Measurements from ENCODE around the gene EPS8L3.

DNA sequence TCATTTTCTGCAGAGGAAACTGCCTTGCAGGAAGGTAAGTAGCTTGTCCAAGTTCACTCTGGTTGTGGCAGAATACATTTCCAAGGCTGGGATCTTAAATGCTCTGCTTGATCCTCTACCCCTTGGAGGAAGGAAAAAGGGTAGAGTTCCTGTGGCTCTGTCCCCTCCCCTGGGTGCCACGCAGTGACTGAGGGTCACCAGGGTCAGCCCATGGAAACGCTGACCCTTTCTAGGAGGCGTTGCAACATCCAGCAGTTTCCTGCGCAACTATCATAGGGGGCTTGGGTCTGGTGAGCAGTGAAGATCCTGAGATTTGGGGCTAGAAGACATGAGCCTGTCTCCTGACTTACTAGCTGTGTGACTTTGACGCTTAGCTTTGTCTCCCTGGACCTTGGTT lies 29.4 kb upstream of the EPS8L3 start:
- TF ChIP-seq, protein P1, sequence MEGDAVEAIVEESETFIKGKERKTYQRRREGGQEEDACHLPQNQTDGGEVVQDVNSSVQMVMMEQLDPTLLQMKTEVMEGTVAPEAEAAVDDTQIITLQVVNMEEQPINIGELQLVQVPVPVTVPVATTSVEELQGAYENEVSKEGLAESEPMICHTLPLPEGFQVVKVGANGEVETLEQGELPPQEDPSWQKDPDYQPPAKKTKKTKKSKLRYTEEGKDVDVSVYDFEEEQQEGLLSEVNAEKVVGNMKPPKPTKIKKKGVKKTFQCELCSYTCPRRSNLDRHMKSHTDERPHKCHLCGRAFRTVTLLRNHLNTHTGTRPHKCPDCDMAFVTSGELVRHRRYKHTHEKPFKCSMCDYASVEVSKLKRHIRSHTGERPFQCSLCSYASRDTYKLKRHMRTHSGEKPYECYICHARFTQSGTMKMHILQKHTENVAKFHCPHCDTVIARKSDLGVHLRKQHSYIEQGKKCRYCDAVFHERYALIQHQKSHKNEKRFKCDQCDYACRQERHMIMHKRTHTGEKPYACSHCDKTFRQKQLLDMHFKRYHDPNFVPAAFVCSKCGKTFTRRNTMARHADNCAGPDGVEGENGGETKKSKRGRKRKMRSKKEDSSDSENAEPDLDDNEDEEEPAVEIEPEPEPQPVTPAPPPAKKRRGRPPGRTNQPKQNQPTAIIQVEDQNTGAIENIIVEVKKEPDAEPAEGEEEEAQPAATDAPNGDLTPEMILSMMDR (IDR thresholded peaks at IDR 0.05 in 2 of 3, conservative IDR thresholded peaks at IDR 0.05 in 1 of 3; ENCODE audit: control insufficient read depth in 2 of 3, extremely low read depth in 1 of 3, insufficient read depth in 1 of 3, low read depth in 3 of 3, low read length in 3 of 3), result no peak
- TF ChIP-seq NFYA (IDR thresholded peaks at IDR 0.05; ENCODE audit: borderline replicate concordance, low read depth, low read length) (no peak), EZH2 (IDR thresholded peaks at IDR 0.05; ENCODE audit: borderline replicate concordance, control insufficient read depth, low read depth, low read length) (no peak), RFX5 (IDR thresholded peaks at IDR 0.05; ENCODE audit: low read depth, low read length) (no peak), POLR2A (IDR thresholded peaks at IDR 0.05; ENCODE audit: low read depth, low read length) (no peak), POLR2AphosphoS5 (IDR thresholded peaks at IDR 0.05; ENCODE audit: low read length) (no peak), TCF3 (IDR thresholded peaks at IDR 0.05; ENCODE audit: borderline replicate concordance, insufficient read depth, low read depth, low read length) (no peak)

Data from GM12878 (cell line).